Occipital lobe (tissue), 2 donors: Measurements from ENCODE around the gene UNC5C. TPM values are rescaled to one million over a fixed set of nuclear protein-coding genes. Genes with fewer than 3 reads are reported as not detected.

Experiments
- DNase-seq: peaks from one replicate; lab custom pipeline; 2025; lab: John Stamatoyannopoulos, UW
- total RNA-seq: library from RNA; depleted of rRNA; stranded (reverse); fragments of >200 nt; gene quantifications from one replicate; pipeline ENCODE4 v1.2.3, GENCODE V29; 2014

UNC5C gene
- total RNA-seq, 1 donor from 2014 or later: 23.7 TPM

DNA sequence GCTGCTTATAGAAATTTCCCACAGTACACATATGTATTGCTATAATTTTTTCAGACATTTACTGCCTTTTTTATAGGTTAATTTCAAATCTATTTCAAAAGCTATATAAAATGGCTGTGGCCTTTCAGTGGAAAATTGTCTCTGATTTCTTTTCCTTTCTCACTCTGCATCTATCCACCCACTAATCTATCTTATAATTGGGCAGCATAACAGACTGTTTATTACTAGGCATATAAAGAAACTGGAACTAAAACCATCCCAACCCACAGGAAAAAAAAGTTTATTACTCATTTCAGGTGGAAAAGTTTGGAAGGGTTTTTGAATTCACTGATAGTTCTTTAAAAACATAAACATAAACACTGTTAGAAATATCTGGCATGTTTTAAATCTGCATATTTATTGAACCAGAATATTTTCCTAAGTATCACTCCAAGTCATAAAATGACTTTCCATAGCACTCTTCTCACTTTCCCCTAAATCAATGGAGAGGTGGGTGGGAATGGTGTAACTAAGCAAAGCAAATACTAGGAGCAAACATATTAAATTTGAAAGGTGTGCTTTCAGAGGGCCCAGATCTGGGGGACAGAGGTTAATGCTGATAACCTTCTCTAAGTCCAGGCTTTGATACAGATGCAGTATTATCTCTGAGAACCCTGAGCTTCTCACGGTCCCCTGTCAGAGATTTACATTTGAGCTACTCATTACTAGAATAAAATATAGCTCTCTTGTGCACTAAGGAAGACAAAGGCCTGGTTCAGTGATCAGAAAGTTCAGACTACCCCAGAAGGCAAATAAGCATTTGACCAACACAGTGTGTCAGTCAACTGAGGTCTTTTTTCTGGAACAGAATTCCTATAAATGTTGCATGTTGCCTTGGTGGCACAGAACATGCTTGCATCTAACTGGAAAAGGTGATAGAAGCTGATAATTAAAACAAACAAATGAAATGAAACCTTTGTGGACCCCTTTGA, 328.3 kb downstream of the UNC5C start:
- no peak for DNase-seq

GRCh38 chr4:95219109-95219508, 329.7 kb downstream of the UNC5C start:
- no peak for DNase-seq

DNA sequence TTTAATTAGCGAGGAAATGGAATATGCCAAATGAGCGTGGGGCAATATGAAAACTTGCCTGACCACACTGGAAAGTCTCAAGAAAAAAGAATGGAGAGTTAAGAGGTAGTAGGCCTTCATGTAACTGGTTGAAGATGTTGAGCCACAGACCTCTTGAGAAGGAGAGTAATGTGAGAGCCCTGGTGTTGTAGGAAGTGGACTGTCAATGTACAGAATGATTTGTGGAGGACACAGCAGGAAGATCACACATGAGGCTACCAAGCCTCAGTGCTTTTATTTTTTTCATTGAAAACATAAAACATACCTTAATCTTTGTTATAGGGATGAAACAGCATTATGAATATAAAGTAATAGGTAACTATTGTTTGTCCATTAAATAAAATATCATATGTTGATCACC, 331.6 kb downstream of the UNC5C start:
- no peak for DNase-seq

- no peak for DNase-seq
Measured at GRCh38 chr4:95216636-95217035, 332.1 kb downstream of the UNC5C start.

- DNase-seq: no peak
Measured at GRCh38 chr4:95215991-95216605, 332.7 kb downstream of the UNC5C start.

DNA sequence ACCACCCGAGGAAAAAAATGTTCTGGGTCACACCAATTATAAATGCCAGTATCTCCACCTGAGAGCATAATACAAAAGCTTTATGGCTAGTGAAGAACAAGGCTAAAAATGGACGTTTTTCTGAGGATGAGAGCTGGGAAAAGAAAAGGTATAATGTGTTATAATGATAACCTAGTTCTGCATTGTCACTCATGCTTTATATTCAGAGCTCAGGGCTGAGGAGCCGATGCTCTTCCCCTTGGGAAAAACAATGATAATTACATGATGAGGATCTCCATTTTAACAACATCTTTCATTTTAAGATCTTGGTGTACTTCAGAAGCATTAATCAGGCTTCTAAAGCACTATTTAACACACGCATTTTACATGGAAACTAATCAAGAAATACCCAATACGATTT, 333.7 kb downstream of the UNC5C start:
- no peak for DNase-seq

DNA sequence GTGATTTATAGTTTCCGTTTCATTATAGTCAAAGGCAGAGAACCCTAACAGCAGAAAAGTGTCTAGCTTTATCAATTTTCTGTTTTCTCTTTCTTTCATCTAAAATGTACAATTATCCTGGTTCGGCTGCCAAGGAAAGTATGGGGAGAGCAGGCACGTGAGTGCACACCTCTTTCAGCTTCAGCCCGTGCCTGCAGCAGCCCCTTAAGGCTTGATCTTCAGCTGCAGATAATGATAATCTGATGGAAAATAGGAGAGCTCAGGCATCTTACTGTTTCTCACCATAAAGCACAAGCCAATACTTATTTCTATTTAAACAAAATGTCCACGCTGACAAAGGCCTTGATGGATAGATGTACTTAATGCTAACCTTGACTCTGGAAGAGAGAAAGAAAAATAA, 334.4 kb downstream of the UNC5C start:
- DNase-seq: no peak

- DNase-seq: peak; percentile 8
Measured at GRCh38 chr4:95213366-95213765, 335.4 kb downstream of the UNC5C start.

DNA sequence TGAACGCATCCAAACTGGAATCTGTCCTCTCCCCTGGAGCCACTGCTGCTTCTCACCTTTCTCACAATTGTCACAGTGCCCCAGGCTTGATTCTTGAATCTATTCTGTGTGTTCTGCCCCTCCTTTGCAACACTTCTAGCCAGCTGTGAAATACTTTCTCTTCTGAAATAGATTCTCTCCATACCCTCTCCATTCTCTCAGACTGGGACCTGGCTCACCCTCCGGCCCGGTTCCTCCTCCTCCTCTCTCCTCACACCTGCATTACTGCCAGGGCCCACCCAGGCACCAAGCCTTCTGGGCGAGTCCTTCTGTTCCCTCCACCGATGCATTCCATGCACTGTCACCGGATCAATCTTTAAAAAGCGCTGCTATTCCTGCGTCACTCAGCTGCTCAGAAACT, 336.1 kb downstream of the UNC5C start:
- no peak for DNase-seq

DNA sequence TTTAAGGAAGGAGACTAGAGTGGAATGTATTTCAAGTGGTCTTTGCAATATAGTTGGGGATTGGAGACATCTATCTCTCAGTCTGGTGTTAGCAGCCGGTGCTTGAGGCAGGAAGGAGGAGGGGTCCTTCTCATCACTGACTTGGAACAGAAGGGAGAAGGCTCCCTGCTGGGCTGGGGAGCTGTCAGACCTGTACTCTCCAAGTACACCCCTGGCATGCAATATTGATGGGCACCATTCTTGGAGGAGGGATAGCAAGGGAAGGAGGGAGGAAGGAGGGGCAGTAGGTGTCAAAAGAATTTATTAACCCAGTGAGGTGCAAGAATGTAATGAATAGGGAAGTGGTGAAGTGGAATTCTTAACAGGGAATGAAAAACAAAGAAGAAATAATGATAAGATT, 338.8 kb downstream of the UNC5C start:
- DNase-seq: no peak

- DNase-seq: peak; percentile 16
Measured at GRCh38 chr4:95204873-95205272, 343.9 kb downstream of the UNC5C start.

DNA sequence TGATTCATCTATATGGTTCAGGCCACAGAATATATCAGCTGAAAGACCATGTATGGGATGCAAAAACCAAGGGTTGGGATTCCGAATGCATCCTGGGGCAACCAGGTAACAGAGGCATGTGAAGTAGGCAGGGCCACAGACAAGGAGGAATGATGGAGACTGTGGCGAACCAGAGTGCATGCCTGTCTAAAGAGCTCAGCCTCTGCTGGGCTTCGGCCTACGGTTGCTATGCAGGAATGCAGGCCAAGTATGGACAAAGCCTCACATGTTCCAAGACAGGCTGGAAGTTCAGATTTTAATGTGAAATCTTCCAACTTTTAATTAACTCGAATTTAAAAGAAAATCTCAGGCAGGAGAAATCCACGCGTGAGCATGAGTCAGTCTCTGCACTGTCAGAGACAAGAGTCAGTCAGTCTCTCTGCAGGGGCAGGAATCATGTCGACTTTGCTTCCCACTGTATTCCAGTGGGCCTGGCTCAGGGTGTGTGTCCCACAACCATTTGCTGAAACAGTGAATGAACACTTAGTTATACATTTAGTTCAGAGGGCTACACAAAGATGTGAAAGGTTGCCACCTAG, 344.4 kb downstream of the UNC5C start:
- no peak for DNase-seq

GRCh38 chr4:95198961-95199360, 349.8 kb downstream of the UNC5C start:
- no peak for DNase-seq

GRCh38 chr4:95197353-95197752, 351.4 kb downstream of the UNC5C start:
- no peak for DNase-seq

- peak; percentile 31 for DNase-seq
Measured at GRCh38 chr4:95193391-95194224, 355.2 kb downstream of the UNC5C start.

GRCh38 chr4:95191537-95191936, 357.2 kb downstream of the UNC5C start:
- no peak for DNase-seq

DNA sequence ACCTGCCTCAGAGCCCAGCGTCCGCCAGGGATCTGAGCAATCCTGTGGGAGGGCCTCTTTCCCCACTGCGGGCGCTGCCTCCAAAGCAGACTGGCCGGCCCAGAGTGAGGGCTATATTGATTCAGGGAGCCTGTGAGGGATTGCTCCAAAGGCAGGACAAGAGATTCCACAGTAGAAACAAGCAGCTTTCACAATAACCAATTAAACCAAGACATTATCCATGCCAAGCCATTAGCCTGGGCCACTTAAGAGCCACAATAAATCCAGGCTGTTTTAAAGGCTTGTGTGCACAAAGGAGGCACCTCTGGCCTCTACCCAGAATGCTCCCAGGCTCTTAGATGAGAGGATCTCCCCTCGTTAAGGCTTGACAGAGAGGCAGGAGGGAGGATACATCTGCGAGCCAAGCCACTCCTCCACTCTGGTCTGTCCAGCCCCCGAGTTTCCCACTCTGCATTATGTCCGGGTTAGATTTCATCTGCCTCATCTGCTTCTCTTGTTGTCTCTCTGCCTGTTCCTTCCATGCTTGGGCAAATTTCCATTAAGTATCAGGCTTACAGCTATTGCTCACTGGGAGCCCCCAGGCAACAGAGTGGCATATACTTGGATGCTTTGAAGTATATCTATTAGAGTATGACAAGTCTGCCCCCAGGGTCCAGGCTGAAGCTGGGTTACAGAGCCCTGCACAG, 357.9 kb downstream of the UNC5C start:
- no peak for DNase-seq

DNA sequence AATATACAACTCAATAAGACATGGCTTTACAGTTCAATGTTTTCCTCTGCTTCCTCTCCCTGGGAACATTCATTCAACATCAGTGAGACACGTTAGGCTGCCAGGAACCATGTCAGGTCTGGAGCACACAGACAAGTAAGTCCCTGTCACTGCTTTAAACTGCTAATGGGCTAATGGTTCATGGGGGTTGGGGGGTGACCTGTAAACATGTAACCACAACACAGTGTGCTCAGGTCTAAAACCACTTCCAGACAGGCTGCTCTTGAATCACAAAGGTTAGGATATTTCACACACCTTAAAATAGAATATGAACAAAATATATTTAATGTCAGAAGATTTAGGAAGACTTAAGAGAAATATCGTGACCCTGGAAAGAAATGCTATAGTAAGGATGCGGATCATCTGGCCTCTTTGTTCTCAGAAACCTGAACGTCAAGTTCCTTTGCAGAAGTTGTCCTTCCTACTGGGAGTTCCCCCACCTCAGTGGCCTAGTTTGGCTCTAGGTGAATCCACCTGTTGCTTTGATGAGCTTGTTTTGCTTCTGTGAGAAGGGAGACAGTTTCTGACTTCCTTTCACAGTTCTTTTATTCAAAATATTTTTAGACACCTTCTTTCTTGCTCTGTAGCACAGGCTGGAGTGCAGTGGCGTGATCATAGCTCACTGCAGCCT, 359.9 kb downstream of the UNC5C start:
- no peak for DNase-seq

GRCh38 chr4:95186666-95187065, 362.1 kb downstream of the UNC5C start:
- no peak for DNase-seq

GRCh38 chr4:95183656-95184408, 364.9 kb downstream of the UNC5C start:
- DNase-seq: no peak
